ENCODE results near the gene ATP9B. TPM values are rescaled to one million over a fixed set of nuclear protein-coding genes. Genes with fewer than 3 reads are reported as not detected.

ATP9B gene
- total RNA-seq, 1 donor from 2014 or later: 33.2 TPM

DNA sequence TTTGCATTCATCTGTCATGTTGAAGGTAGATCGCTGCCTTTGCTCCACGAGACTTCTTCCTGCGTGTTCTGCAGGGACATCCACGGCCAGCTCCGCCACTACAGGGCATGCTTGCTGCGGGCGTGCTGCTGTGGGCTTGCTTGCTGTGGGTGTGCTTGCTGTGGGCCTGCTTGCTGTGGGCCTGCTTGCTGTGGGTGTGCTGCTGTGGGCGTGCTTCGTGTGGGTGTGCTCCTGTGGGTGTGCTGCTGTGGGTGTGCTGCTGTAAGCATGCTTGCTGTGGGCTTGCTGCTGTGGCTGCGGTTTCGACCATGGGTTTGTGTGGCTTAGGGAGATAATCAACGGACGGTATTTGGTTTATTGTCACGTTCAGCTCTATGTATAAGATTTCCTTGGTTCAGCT lies 165.2 kb downstream of the ATP9B start:
- no peak for DNase-seq (ENCODE audit: low spot score)
- Mint-ChIP-seq H3K4me3 (no peak overlapping the region), H3K27me3 (ENCODE audit: insufficient read depth, low read depth) (peaks cover 2% of the 10 kb centered on the region), H3K4me1 (peaks cover 4% of the 10 kb centered on the region), H3K27ac (no peak overlapping the region), H3K36me3 (peaks cover 6% of the 10 kb centered on the region), H3K9me3 (no peaks in the 10 kb centered on the region)
- Histone ChIP-seq H3K79me2 (ENCODE audit: low read depth) (no peaks in the 10 kb centered on the region), H3K4me1 (no peaks in the 10 kb centered on the region), H3K27ac (no peak overlapping the region), H3K9ac (no peak overlapping the region), H3K27me3 (no peaks in the 10 kb centered on the region), H2AFZ (replicated peaks) (no peak overlapping the region), H3K4me2 (no peak overlapping the region), H3K4me3 (no peak overlapping the region), H3K9me3 (ENCODE audit: low read depth) (no peaks in the 10 kb centered on the region), H3K36me3 (no peaks in the 10 kb centered on the region), H4K20me1 (ENCODE audit: low read depth) (no peaks in the 10 kb centered on the region), H3F3A (ENCODE audit: low read depth) (no peaks in the 10 kb centered on the region)
- TF ChIP-seq EZH2 (IDR thresholded peaks at IDR 0.05): no peak
- TF ChIP-seq, protein P1, sequence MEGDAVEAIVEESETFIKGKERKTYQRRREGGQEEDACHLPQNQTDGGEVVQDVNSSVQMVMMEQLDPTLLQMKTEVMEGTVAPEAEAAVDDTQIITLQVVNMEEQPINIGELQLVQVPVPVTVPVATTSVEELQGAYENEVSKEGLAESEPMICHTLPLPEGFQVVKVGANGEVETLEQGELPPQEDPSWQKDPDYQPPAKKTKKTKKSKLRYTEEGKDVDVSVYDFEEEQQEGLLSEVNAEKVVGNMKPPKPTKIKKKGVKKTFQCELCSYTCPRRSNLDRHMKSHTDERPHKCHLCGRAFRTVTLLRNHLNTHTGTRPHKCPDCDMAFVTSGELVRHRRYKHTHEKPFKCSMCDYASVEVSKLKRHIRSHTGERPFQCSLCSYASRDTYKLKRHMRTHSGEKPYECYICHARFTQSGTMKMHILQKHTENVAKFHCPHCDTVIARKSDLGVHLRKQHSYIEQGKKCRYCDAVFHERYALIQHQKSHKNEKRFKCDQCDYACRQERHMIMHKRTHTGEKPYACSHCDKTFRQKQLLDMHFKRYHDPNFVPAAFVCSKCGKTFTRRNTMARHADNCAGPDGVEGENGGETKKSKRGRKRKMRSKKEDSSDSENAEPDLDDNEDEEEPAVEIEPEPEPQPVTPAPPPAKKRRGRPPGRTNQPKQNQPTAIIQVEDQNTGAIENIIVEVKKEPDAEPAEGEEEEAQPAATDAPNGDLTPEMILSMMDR (IDR thresholded peaks at IDR 0.05): no peak
- no peak for TF ChIP-seq EZH2phosphoT487 (IDR thresholded peaks at IDR 0.05)

- H3K27me3 ChIP-seq: no peaks in the 10 kb centered on the region
- H3K36me3 Mint-ChIP-seq: peaks cover 6% of the 10 kb centered on the region
- no peaks in the 10 kb centered on the region for H3F3A ChIP-seq (ENCODE audit: low read depth)
- no peak for DNase-seq (ENCODE audit: low spot score)
- H2AFZ ChIP-seq (replicated peaks): no peak overlapping the region
- no peak overlapping the region for H3K4me3 Mint-ChIP-seq
- H3K9me3 ChIP-seq (ENCODE audit: low read depth): no peaks in the 10 kb centered on the region
- no peak overlapping the region for H3K27ac ChIP-seq
- H3K4me1 ChIP-seq: peaks cover 5% of the 10 kb centered on the region
- H3K27ac Mint-ChIP-seq: no peak overlapping the region
- H3K4me1 Mint-ChIP-seq: peaks cover 15% of the 10 kb centered on the region
- no peaks in the 10 kb centered on the region for H3K36me3 ChIP-seq
- H3K4me3 ChIP-seq: no peak overlapping the region
- H3K4me2 ChIP-seq: no peak overlapping the region
- H3K27me3 Mint-ChIP-seq (ENCODE audit: insufficient read depth, low read depth): peaks cover 2% of the 10 kb centered on the region
- H3K9ac ChIP-seq: no peak overlapping the region
- peaks cover 5% of the 10 kb centered on the region for H4K20me1 ChIP-seq (ENCODE audit: low read depth)
- no peaks in the 10 kb centered on the region for H3K9me3 Mint-ChIP-seq
- no peaks in the 10 kb centered on the region for H3K79me2 ChIP-seq (ENCODE audit: low read depth)
- TF ChIP-seq, protein P1 (IDR thresholded peaks at IDR 0.05): no peak
- TF ChIP-seq EZH2phosphoT487 (IDR thresholded peaks at IDR 0.05): no peak
- TF ChIP-seq EZH2 (IDR thresholded peaks at IDR 0.05): no peak
Measured at GRCh38 chr18:79239631-79240030, 170.4 kb downstream of the ATP9B start.

- Histone ChIP-seq H3F3A (ENCODE audit: low read depth) (no peaks in the 10 kb centered on the region), H3K27me3 (no peaks in the 10 kb centered on the region), H3K79me2 (ENCODE audit: low read depth) (no peaks in the 10 kb centered on the region), H4K20me1 (ENCODE audit: low read depth) (peaks cover 7% of the 10 kb centered on the region), H3K9ac (no peak overlapping the region), H3K27ac (no peak overlapping the region), H3K9me3 (ENCODE audit: low read depth) (no peaks in the 10 kb centered on the region), H3K4me1 (peaks cover 8% of the 10 kb centered on the region), H2AFZ (replicated peaks) (no peak overlapping the region), H3K4me3 (no peak overlapping the region), H3K36me3 (no peaks in the 10 kb centered on the region), H3K4me2 (no peak overlapping the region)
- Mint-ChIP-seq H3K4me1 (peaks cover 23% of the 10 kb centered on the region), H3K4me3 (no peak overlapping the region), H3K27ac (no peak overlapping the region), H3K9me3 (no peaks in the 10 kb centered on the region), H3K27me3 (ENCODE audit: insufficient read depth, low read depth) (peaks cover 2% of the 10 kb centered on the region), H3K36me3 (peaks cover 4% of the 10 kb centered on the region)
- no peak for DNase-seq (ENCODE audit: low spot score)
- no peak for TF ChIP-seq EZH2phosphoT487 (IDR thresholded peaks at IDR 0.05)
- TF ChIP-seq, protein P1 (IDR thresholded peaks at IDR 0.05): no peak
- no peak for TF ChIP-seq EZH2 (IDR thresholded peaks at IDR 0.05)
Measured at GRCh38 chr18:79241755-79242154, 172.6 kb downstream of the ATP9B start.
